ENCODE results near the gene ATG16L1. TPM values are rescaled to one million over a fixed set of nuclear protein-coding genes. Genes with fewer than 3 reads are reported as not detected.

Gene ATG16L1
- total RNA-seq, 1 donor from 2014 or later: 49.9 TPM

DNA sequence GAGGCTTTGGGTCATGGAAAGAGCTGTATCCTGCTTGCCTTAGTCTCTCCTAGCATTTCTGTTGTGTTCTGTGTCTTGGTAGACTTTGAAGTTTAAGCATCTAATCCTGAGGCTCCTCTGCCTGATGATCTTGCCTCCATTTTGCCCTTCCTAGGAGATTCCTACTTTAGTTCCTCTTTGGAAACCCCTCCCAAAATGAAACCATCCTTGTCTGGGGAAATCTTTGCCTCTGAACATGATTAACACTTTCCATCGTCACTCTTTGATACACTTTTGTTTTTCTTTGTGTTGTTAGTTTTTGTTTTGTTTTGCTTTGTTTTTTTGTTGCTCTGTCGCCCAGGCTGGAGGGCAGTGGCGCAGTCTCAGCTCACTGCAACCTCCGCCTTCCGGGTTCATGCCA lies 9.2 kb downstream of the ATG16L1 start:
- CTCF ChIA-PET: no interaction called here
- Mint-ChIP-seq H3K4me1 (peaks cover 23% of the 10 kb centered on the region), H3K4me3 (no peak overlapping the region), H3K27me3 (no peaks in the 10 kb centered on the region), H3K27ac (no peak overlapping the region), H3K9me3 (no peaks in the 10 kb centered on the region), H3K36me3 (ENCODE audit: low read depth) (peaks cover 90% of the 10 kb centered on the region)
- TF ChIP-seq, protein P1, sequence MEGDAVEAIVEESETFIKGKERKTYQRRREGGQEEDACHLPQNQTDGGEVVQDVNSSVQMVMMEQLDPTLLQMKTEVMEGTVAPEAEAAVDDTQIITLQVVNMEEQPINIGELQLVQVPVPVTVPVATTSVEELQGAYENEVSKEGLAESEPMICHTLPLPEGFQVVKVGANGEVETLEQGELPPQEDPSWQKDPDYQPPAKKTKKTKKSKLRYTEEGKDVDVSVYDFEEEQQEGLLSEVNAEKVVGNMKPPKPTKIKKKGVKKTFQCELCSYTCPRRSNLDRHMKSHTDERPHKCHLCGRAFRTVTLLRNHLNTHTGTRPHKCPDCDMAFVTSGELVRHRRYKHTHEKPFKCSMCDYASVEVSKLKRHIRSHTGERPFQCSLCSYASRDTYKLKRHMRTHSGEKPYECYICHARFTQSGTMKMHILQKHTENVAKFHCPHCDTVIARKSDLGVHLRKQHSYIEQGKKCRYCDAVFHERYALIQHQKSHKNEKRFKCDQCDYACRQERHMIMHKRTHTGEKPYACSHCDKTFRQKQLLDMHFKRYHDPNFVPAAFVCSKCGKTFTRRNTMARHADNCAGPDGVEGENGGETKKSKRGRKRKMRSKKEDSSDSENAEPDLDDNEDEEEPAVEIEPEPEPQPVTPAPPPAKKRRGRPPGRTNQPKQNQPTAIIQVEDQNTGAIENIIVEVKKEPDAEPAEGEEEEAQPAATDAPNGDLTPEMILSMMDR (IDR thresholded peaks at IDR 0.05): no peak
- DNase-seq (no peak), ATAC-seq (ENCODE audit: low read depth) (no peak)
- POLR2A ChIA-PET: interaction anchor here (0.9 kb wide), 2 partner anchors 9 to 29 kb away, joined by 3 to 7 read pairs; partner anchors contain the start of gene ATG16L1
- intact Hi-C loops (cut with micrococcal nuclease): no loop called here

DNA sequence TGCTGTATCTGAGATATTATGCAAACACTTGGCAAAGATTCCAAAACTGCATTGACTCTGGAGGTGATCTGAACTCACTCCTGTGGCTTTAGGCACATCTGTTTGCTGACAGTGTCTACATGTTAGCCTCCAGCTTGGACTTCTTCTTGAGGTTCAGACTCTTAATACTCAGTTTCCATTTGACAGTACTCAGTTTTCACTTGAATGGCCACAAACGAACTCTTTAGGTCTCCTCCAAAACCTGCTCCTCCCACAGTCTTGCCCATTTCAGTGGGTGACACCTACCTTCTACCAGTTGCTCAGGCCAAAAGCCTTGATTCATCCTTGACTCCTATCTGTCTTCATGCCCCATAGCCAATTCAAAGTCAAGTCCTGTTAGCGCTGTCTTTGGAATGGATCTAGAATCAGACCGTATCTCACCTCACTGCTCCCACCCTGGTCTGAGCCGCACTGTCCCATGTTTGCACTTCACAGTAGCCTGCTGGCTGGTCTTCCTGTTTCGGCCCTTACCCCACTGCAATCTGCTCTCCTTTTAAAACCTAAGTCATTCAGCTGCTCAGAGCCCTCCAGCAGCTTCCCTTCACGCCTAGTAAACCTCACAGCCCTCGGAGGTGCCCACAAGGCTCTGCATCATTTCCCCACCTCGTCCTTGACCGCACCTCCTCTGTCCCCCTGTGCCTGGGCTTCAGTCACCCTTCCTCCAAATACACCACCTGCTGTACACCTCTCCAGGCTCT lies 10.5 kb downstream of the ATG16L1 start:
- Mint-ChIP-seq H3K9me3 (no peaks in the 10 kb centered on the region), H3K27me3 (no peaks in the 10 kb centered on the region), H3K36me3 (ENCODE audit: low read depth) (peaks cover 95% of the 10 kb centered on the region), H3K4me3 (no peak overlapping the region), H3K27ac (peak overlapping the region; percentile 8), H3K4me1 (peaks cover 25% of the 10 kb centered on the region)
- TF ChIP-seq, protein P1 (IDR thresholded peaks at IDR 0.05): no peak
- ChIA-PET POLR2A (interaction anchor here (0.9 kb wide), 1 partner anchor 27 kb away, joined by 7 read pairs; no protein-coding TSS in a partner anchor), CTCF (no interaction called here)
- intact Hi-C loops (cut with micrococcal nuclease): no loop called here
- ATAC-seq (ENCODE audit: low read depth) (peak; percentile 42), DNase-seq (no peak)

DNA sequence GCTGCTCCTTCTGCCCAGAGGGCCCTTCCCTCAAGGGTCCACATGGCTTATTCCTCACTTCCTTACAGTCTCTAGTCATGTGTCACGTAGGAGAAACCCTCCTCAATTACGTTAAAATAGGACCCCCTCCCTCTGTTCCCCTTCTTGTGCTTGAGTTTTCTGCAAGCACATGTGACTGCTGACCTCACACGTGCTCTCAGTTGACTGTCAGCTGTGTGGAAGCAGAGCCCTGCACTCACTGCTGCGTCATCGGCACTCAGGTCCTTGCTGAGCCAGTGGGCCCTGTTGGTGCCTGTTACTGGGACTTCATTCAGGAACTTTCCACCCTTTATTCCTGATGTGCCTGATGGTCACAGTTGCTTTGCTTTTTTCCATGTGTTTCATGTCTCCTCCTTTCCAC lies 11.1 kb downstream of the ATG16L1 start:
- CTCF ChIA-PET: no interaction called here
- no peak for ATAC-seq (ENCODE audit: low read depth)
- no peak for DNase-seq
- Mint-ChIP-seq H3K36me3 (ENCODE audit: low read depth) (peaks cover 93% of the 10 kb centered on the region), H3K4me3 (no peak overlapping the region), H3K9me3 (no peaks in the 10 kb centered on the region), H3K4me1 (peaks cover 29% of the 10 kb centered on the region), H3K27ac (peak overlapping the region; percentile 8), H3K27me3 (no peaks in the 10 kb centered on the region)
- intact Hi-C loops (cut with micrococcal nuclease): no loop called here
- POLR2A ChIA-PET: no interaction called here
- TF ChIP-seq, protein P1 (IDR thresholded peaks at IDR 0.05): no peak

DNA sequence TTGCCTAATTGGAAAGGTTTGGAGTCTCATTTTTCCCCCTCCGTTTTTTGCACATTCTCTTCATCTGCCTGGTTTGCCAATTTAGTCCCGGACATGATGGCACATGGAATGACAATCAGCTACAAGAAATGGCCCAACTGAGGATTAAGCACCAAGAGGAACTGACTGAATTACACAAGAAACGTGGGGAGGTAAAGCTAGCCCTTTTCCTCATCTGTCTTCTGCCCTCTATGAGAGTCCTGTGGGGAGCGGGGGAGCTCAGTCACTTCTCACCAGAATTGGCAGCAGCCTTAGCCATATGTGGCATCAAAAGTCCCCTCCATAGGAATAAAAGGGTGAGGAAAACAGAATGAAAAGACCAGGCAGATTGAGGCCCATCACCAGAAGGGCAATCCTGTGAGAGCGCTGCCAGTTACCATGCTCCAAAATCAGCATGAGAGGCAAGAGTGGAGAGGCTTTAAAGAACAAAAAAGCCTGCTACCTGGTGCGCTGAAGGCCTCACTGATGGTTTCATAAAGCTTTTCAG lies 11.6 kb downstream of the ATG16L1 start:
- no peak for DNase-seq
- Mint-ChIP-seq H3K27me3 (no peaks in the 10 kb centered on the region), H3K27ac (no peak overlapping the region), H3K4me1 (peaks cover 35% of the 10 kb centered on the region), H3K36me3 (ENCODE audit: low read depth) (peaks cover 95% of the 10 kb centered on the region), H3K4me3 (no peak overlapping the region), H3K9me3 (no peaks in the 10 kb centered on the region)
- TF ChIP-seq, protein P1 (IDR thresholded peaks at IDR 0.05): no peak
- CTCF ChIA-PET: interaction anchor here (1.1 kb wide), 1 partner anchor 11 kb away, joined by 3 read pairs; no protein-coding TSS in a partner anchor
- ATAC-seq (ENCODE audit: low read depth): no peak
- POLR2A ChIA-PET: no interaction called here
- intact Hi-C loops (cut with micrococcal nuclease): no loop called here

DNA sequence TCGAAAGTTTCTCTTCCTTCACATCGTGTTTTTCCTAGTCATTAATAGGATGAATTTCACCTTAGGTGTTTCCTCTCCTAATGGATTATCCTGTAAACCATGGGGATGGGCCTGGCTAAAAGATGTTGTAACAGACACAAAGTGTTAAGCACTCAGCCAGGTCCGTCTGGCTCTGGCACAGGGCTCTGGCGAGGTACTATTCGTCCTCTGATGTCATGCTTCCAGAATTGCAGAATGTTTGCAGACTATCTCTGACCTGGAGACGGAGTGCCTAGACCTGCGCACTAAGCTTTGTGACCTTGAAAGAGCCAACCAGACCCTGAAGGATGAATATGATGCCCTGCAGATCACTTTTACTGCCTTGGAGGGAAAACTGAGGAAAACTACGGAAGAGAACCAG lies 13.2 kb downstream of the ATG16L1 start:
- intact Hi-C loops (cut with micrococcal nuclease): loop anchor here (5.0 kb wide), 2 partner anchors 68 to 118 kb away; no protein-coding TSS in a partner anchor
- no peaks in the 10 kb centered on the region for H3K9me3 Mint-ChIP-seq
- ChIA-PET POLR2A (no interaction called here), CTCF (no interaction called here)
- peaks cover 94% of the 10 kb centered on the region for H3K36me3 Mint-ChIP-seq (ENCODE audit: low read depth)
- no peak overlapping the region for H3K27ac Mint-ChIP-seq
- no peak overlapping the region for H3K4me3 Mint-ChIP-seq
- peaks cover 47% of the 10 kb centered on the region for H3K4me1 Mint-ChIP-seq
- ATAC-seq (ENCODE audit: low read depth) (no peak), DNase-seq (no peak)
- H3K27me3 Mint-ChIP-seq: no peaks in the 10 kb centered on the region
- TF ChIP-seq, protein P1 (IDR thresholded peaks at IDR 0.05): no peak
